ENCODE measurements around the gene SCRT2. TPM values are rescaled to one million over a fixed set of nuclear protein-coding genes. Genes with fewer than 3 reads are reported as not detected.

The SCRT2 gene
- total RNA-seq, 1 donor from 2014 or later: not detected

DNA sequence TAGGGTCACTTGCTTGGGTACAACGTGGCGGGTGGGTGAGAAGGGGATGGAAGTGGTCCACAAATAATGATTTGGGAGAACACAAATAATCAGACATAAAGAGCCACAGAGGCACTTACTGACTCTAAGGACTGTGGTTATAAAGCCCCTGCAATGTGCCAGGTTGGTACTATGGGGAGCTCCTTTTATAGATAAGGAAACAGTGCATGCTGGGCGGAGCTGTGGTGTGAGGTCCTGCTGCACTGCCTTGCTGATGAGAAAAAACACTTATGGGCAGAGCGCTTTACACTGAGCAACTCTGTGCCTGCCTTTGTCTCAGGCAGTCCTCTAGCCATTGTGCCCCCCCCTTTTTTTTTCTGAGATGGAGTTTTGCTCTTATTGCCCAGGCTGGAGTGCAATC is 29.1 kb upstream of the SCRT2 start:
- Histone ChIP-seq H3K36me3 (ENCODE audit: control insufficient read depth, insufficient read depth, low read length) (no peaks in the 10 kb centered on the region), H3K4me3 (ENCODE audit: low read depth, low read length) (no peak overlapping the region), H3K27me3 (ENCODE audit: control insufficient read depth, insufficient read depth, low read length) (peaks cover 6% of the 10 kb centered on the region)
- TF ChIP-seq, protein P1, sequence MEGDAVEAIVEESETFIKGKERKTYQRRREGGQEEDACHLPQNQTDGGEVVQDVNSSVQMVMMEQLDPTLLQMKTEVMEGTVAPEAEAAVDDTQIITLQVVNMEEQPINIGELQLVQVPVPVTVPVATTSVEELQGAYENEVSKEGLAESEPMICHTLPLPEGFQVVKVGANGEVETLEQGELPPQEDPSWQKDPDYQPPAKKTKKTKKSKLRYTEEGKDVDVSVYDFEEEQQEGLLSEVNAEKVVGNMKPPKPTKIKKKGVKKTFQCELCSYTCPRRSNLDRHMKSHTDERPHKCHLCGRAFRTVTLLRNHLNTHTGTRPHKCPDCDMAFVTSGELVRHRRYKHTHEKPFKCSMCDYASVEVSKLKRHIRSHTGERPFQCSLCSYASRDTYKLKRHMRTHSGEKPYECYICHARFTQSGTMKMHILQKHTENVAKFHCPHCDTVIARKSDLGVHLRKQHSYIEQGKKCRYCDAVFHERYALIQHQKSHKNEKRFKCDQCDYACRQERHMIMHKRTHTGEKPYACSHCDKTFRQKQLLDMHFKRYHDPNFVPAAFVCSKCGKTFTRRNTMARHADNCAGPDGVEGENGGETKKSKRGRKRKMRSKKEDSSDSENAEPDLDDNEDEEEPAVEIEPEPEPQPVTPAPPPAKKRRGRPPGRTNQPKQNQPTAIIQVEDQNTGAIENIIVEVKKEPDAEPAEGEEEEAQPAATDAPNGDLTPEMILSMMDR (IDR thresholded peaks at IDR 0.05; ENCODE audit: insufficient read depth, low read length, severe bottlenecking): no peak
- no peak for DNase-seq (ENCODE audit: low read depth)
- no peak for FAIRE-seq

DNA sequence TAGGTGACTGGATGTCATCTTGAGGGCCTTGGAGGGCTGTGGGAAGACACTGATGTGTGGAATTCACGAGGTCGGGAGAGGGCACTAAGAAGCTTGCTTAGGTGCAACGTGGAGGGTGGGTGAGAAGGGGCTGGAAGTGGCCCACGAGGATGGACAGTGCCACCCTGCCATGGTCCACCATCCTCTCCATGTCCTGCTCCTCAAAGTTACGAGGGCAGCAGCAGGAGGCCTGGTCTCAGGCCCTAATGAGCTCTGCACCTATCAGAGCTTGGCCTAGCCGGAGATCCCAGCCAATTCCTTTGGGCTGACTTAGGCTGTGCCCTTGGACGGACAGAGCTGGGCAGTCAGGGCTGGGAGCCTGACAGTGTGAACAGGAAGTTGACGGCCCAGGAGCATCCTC is 27.8 kb upstream of the SCRT2 start:
- no peaks in the 10 kb centered on the region for H3K27me3 ChIP-seq (ENCODE audit: control insufficient read depth, insufficient read depth, low read length)
- no peaks in the 10 kb centered on the region for H3K36me3 ChIP-seq (ENCODE audit: control insufficient read depth, insufficient read depth, low read length)
- no peak for FAIRE-seq
- no peak overlapping the region for H3K4me3 ChIP-seq (ENCODE audit: low read depth, low read length)
- DNase-seq (ENCODE audit: low read depth): no peak
- TF ChIP-seq, protein P1 (IDR thresholded peaks at IDR 0.05; ENCODE audit: insufficient read depth, low read length, severe bottlenecking): no peak

DNA sequence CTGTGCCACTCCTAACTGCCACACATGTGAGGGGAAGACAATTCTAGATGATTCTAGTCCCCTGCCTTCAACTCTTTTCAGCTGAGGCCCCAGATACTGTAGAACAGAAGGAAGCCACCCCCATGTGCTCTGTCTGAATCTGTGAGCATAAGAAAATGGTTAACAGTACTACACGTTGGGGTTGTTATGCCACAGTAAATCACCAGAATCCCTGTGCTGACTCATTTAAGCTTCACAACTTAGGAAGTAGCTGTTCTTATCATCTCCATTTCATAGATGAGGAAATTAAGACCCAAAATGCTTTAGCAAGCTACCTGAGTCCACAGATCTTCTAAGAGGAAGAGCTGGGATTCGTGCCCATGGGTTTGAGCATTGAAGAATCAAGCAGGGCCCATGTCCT is 27.4 kb upstream of the SCRT2 start:
- TF ChIP-seq, protein P1 (IDR thresholded peaks at IDR 0.05; ENCODE audit: insufficient read depth, low read length, severe bottlenecking): no peak
- FAIRE-seq: no peak

DNA sequence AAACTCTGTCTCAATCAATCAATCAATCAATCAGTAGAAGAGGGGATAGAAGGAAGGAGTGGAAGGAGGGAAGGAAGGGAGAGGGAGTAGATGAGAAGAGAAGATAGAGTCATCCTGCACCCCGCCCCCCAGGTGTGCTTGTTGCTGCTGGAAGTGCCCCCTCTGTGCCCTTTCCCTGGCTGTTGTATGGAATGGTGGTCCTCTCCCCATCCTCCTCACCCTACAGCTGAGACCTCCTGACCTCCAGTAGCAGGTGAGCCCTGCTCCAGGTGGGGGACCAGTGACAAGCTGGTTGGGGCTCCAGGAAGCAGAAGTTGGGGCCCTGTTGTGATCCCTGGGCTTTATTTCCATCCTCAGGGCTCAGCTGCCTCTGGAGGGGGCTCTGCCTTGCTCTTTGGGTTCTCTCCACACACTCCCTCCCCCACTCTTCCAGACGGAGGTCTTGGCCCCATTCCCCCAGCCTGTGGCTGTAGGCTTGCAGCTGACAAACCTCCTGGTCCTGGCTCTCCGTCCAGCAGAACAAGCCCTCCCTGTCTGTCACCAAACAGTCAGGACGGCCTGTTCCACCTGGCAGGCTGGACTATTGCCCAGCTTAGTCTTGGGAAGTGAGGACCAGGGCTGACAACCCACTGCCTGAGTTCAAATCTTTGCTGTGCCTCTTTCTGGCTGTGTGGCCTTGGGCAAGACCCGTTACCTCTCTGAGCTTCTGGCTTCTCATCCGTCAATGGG is 26.0 kb upstream of the SCRT2 start:
- H3K36me3 ChIP-seq (ENCODE audit: control insufficient read depth, insufficient read depth, low read length): no peaks in the 10 kb centered on the region
- FAIRE-seq: peak; percentile 94
- H3K27me3 ChIP-seq (ENCODE audit: control insufficient read depth, insufficient read depth, low read length): no peaks in the 10 kb centered on the region
- TF ChIP-seq, protein P1 (IDR thresholded peaks at IDR 0.05; ENCODE audit: insufficient read depth, low read length, severe bottlenecking): no peak
- H3K4me3 ChIP-seq (ENCODE audit: low read depth, low read length): no peak overlapping the region
- no peak for DNase-seq (ENCODE audit: low read depth)

More for the DNA sequence above, 27.4 kb upstream of the SCRT2 start:
- no peak overlapping the region for H3K4me3 ChIP-seq (ENCODE audit: low read depth, low read length)
- H3K36me3 ChIP-seq (ENCODE audit: control insufficient read depth, insufficient read depth, low read length): no peaks in the 10 kb centered on the region
- no peak for DNase-seq (ENCODE audit: low read depth)
- H3K27me3 ChIP-seq (ENCODE audit: control insufficient read depth, insufficient read depth, low read length): no peaks in the 10 kb centered on the region

DNA sequence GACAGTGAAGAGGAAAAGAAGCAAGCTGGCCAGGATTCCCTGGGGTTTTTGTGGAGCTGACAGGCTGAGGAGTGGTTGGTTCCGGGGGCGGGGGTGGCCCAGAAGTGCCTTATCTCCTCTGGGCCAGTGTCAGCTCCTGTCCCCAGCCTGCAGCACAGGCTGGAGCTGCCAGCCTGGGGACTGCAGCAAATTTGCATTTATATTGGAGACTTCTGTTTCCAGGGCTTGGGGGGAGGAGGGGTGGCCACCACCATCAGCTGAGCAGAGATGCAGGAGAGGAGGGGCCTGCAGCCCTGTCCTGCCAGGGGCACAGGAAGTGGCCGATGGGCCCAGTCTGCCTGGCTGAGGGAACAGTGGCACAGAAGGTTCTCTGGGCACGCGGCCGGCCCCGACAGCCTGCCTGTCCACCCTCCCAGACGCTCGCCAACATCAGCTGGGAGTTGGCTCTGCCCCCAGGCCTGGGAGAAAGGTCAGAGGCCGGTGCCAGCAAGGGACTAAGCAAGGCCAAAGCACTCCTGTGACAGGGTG is 24.3 kb upstream of the SCRT2 start:
- DNase-seq (ENCODE audit: low read depth): no peak
- no peak for FAIRE-seq
- TF ChIP-seq, protein P1 (IDR thresholded peaks at IDR 0.05; ENCODE audit: insufficient read depth, low read length, severe bottlenecking): no peak
- Histone ChIP-seq H3K4me3 (ENCODE audit: low read depth, low read length) (no peak overlapping the region), H3K27me3 (ENCODE audit: control insufficient read depth, insufficient read depth, low read length) (no peaks in the 10 kb centered on the region), H3K36me3 (ENCODE audit: control insufficient read depth, insufficient read depth, low read length) (no peaks in the 10 kb centered on the region)
